Measurements from ENCODE around the gene EZR. TPM values are rescaled to one million over a fixed set of nuclear protein-coding genes. Genes with fewer than 3 reads are reported as not detected.

The EZR gene
- total and polyA plus RNA-seq, 2 of the 8 experiments (the other 6 are each of a cell fraction or from before 2014, with no cell fraction given): 122 to 286 TPM

- Histone ChIP-seq H3K18ac (ENCODE audit: extremely low read depth, low read length) (no peak overlapping the region), H4K8ac (ENCODE audit: extremely low read depth, insufficient read depth, low read length) (no peak overlapping the region), H4K20me1 (replicated peaks in 1 of 2; ENCODE audit: control insufficient read depth in 1 of 2, insufficient read depth in 2 of 2, low read length in 2 of 2) (peaks cover 8 to 24% of the 10 kb centered on the region in 2 experiments), H3K79me1 (ENCODE audit: low read depth, low read length) (peaks cover 11% of the 10 kb centered on the region; the same call in 1 of the 2 replicates), H3K9me3 (ENCODE audit: insufficient read depth in 2 of 2, low read depth in 1 of 2, low read length in 1 of 2) (no peaks in the 10 kb centered on the region; a peak in 1 of 4 replicates), H4K91ac (replicated peaks; ENCODE audit: insufficient read length, low read length) (no peak overlapping the region), H3K27ac (ENCODE audit: low read depth, low read length) (no peak overlapping the region), H3K27me3 (replicated peaks in 1 of 4; ENCODE audit: control insufficient read depth in 3 of 4, extremely low read depth in 1 of 4, insufficient read depth in 3 of 4, low read length in 3 of 4) (no peaks in the 10 kb centered on the region), H2BK20ac (ENCODE audit: low read length) (no peak overlapping the region), H2AK5ac (ENCODE audit: low read depth, low read length) (no peak overlapping the region), H2AFZ (ENCODE audit: low read length) (no peak overlapping the region), H3K56ac (replicated peaks; ENCODE audit: insufficient read length, low read depth, low read length) (no peak overlapping the region), H3K23me2 (ENCODE audit: low read depth, low read length) (no peaks in the 10 kb centered on the region), H3K4ac (replicated peaks; ENCODE audit: insufficient read length, low read depth, low read length) (no peak overlapping the region), H3K23ac (ENCODE audit: insufficient read length) (no peak overlapping the region), H3K9ac (replicated peaks in 1 of 4; ENCODE audit: extremely low read depth in 1 of 4, low read depth in 3 of 4, low read length in 3 of 4) (no peak overlapping the region), H2BK15ac (ENCODE audit: low read length) (no peak overlapping the region), H4K5ac (ENCODE audit: insufficient read length, low read depth, low read length) (no peak overlapping the region), H3K4me1 (replicated peaks in 1 of 4; ENCODE audit: control insufficient read depth in 3 of 4, insufficient read depth in 4 of 4, low read length in 3 of 4) (peaks cover 0 to 6% (median 1%) of the 10 kb centered on the region in 4 experiments; a peak in 2 of 7 replicates), H3K14ac (ENCODE audit: insufficient read length) (no peak overlapping the region), H3K79me2 (ENCODE audit: control insufficient read depth in 1 of 2, insufficient read depth in 2 of 2, low read length in 2 of 2) (peaks cover under 1 to 89% of the 10 kb centered on the region in 2 experiments), H3K4me3 (ENCODE audit: extremely low read depth in 1 of 4, insufficient read depth in 2 of 4, low read depth in 3 of 4, low read length in 4 of 4) (no peak overlapping the region), H2BK120ac (replicated peaks; ENCODE audit: low read depth, low read length) (no peak overlapping the region), H3K36me3 (ENCODE audit: control insufficient read depth in 2 of 4, insufficient read depth in 4 of 4, low read length in 3 of 4) (peaks cover 23 to 62% (median 42%) of the 10 kb centered on the region in 4 experiments), H2BK12ac (ENCODE audit: low read depth, low read length) (no peak overlapping the region), H3K4me2 (ENCODE audit: insufficient read depth in 1 of 2, low read depth in 2 of 2, low read length in 2 of 2) (no peak overlapping the region), H2BK5ac (ENCODE audit: low read depth, low read length) (no peak overlapping the region)
- WGBS, 2 experiments (ENCODE audit: extremely low coverage in 1 of 2, insufficient coverage in 1 of 2, insufficient read length in 1 of 2, insufficient replicate concordance in 2 of 2, low coverage in 1 of 2, low lambda C conversion rate in 2 of 2, missing lambda C conversion rate in 1 of 2): 91% methylated on average over 11 of the region's 11 CpGs; no CpG with 5 or more reads in 1 of the 2 experiments
- POLR2A ChIA-PET (ENCODE audit: partially characterized antibody): interaction anchor here (1.1 to 3.1 kb wide), 8 partner anchors 11 to 28 kb away, joined by 3 to 14 read pairs (median 6); no protein-coding TSS in a partner anchor
- CTCF ChIA-PET (ENCODE audit: partially characterized antibody): interaction anchor here (0.7 to 6.8 kb wide), 8 partner anchors 9 to 184 kb away, joined by 3 to 54 read pairs (median 4); no protein-coding TSS in a partner anchor
- FAIRE-seq (no peak), DNase-seq (ENCODE audit: low read depth in 1 of 2, low spot score in 2 of 2) (no peak)
- TF ChIP-seq RAD21 (IDR thresholded peaks at IDR 0.05 in 1 of 2, conservative IDR thresholded peaks at IDR 0.05 in 1 of 2; ENCODE audit: low read depth in 2 of 2, low read length in 2 of 2) (no peak), TCF12 (IDR thresholded peaks at IDR 0.05; ENCODE audit: low read depth, low read length) (no peak), SIRT6 (IDR thresholded peaks at IDR 0.05; ENCODE audit: low read length) (no peak), RFX5 (IDR thresholded peaks at IDR 0.05; ENCODE audit: borderline replicate concordance, low read depth, low read length) (no peak), ASH2L (IDR thresholded peaks at IDR 0.05; ENCODE audit: low read length) (no peak), RNF2 (IDR thresholded peaks at IDR 0.05; ENCODE audit: borderline replicate concordance, low read depth, low read length, missing control alignments, poor library complexity, severe bottlenecking) (no peak), CTBP2 (IDR thresholded peaks at IDR 0.05; ENCODE audit: borderline replicate concordance, insufficient read depth, insufficient read length, low read length) (no peak), KDM1A (IDR thresholded peaks at IDR 0.05; ENCODE audit: borderline replicate concordance, low read length) (no peak)
These were observed 29.9 kb downstream of the EZR start for GRCh38 chr6:158789115-158789917.
